SK-N-SH treated with all-trans-retinoic acid at 6 μM for 48 hours (cell line): ENCODE measurements around the gene HTR7.

Experiments used
- ARNTL ChIP-seq: fragments of 450-650 bp; formaldehyde crosslinking; IDR thresholded peaks from 2 replicates; pipeline ENCODE4 v1.5.0; 2020; ENCODE audit warnings: low read depth, mild to moderate bottlenecking, moderate library complexity, borderline replicate concordance
- CREB5 ChIP-seq: fragments of 250-450 bp; sonication (Bioruptor Pico); IDR thresholded peaks from 2 replicates; pipeline ENCODE4 v1.5.1; 2020; ENCODE audit warnings: low read depth, mild to moderate bottlenecking, moderate library complexity
- ESRRG ChIP-seq: fragments of 250-450 bp; sonication (Bioruptor Pico); IDR thresholded peaks from 2 replicates; pipeline ENCODE4 v1.6.1; 2021; ENCODE audit warnings: mild to moderate bottlenecking
- GLIS3 ChIP-seq: fragments of 250-450 bp; sonication (Bioruptor Pico); IDR thresholded peaks from 2 replicates; pipeline ENCODE4 v1.5.0; 2020; ENCODE audit warnings: mild to moderate bottlenecking, moderate library complexity
- ISL1 ChIP-seq: fragments of 250-450 bp; sonication (Bioruptor Pico); IDR thresholded peaks from 2 replicates; pipeline ENCODE4 v2.1.2; 2022; ENCODE audit warnings: mild to moderate bottlenecking, moderate library complexity
- OSR1 ChIP-seq: fragments of 250-450 bp; sonication (Bioruptor Pico); IDR thresholded peaks from 2 replicates; pipeline ENCODE4 v1.8.0; 2022; ENCODE audit warnings: moderate library complexity, mild to moderate bottlenecking, inconsistent platforms
- RARB ChIP-seq: fragments of 250-450 bp; sonication (Bioruptor Pico); IDR thresholded peaks from 2 replicates; pipeline ENCODE4 v1.8.0; 2021; ENCODE audit warnings: mild to moderate bottlenecking, moderate library complexity
- TCF4 ChIP-seq: fragments of 250-450 bp; sonication (Bioruptor Pico); IDR thresholded peaks from 2 replicates; pipeline ENCODE4 v1.8.0; 2021; ENCODE audit warnings: mild to moderate bottlenecking, moderate library complexity, borderline replicate concordance
- ZFP3 ChIP-seq: fragments of 250-450 bp; sonication (Bioruptor Pico); IDR thresholded peaks from 2 replicates; pipeline ENCODE4 v1.5.0; 2020; ENCODE audit warnings: mild to moderate bottlenecking, moderate library complexity
- ZFP30 ChIP-seq: fragments of 450-650 bp; formaldehyde crosslinking; IDR thresholded peaks from 2 replicates; pipeline ENCODE4 v1.5.0; 2022; ENCODE audit warnings: mild to moderate bottlenecking, moderate library complexity
- ZNF565 ChIP-seq: fragments of 450-650 bp; formaldehyde crosslinking; conservative IDR thresholded peaks from 2 replicates; pipeline ENCODE4 v1.5.0; 2020; ENCODE audit warnings: low read depth, mild to moderate bottlenecking, moderate library complexity
- ZNF70 ChIP-seq: fragments of 450-650 bp; formaldehyde crosslinking; IDR thresholded peaks from 2 replicates; pipeline ENCODE4 v1.5.0; 2020; ENCODE audit warnings: mild to moderate bottlenecking, moderate library complexity
- ZNF8 ChIP-seq: fragments of 450-650 bp; formaldehyde crosslinking; IDR thresholded peaks from 2 replicates; pipeline ENCODE4 v1.5.0; 2020; ENCODE audit warnings: mild to moderate bottlenecking, moderate library complexity
- TF ChIP-seq, protein P1 (sequence below): fragments of 250-450 bp; sonication (Bioruptor Pico); IDR thresholded peaks from 2 replicates; pipeline ENCODE4 v1.8.0; 2020; ENCODE audit warnings: mild to moderate bottlenecking, moderate library complexity, borderline replicate concordance

GRCh38 chr10:90805206-90805605 lies 52.6 kb downstream of the HTR7 start:
- TF ChIP-seq ZFP3 (CRISPR knock-in tag), result no peak
- no peak for TF ChIP-seq ZNF70 (CRISPR knock-in tag)
- TF ChIP-seq, protein P1, sequence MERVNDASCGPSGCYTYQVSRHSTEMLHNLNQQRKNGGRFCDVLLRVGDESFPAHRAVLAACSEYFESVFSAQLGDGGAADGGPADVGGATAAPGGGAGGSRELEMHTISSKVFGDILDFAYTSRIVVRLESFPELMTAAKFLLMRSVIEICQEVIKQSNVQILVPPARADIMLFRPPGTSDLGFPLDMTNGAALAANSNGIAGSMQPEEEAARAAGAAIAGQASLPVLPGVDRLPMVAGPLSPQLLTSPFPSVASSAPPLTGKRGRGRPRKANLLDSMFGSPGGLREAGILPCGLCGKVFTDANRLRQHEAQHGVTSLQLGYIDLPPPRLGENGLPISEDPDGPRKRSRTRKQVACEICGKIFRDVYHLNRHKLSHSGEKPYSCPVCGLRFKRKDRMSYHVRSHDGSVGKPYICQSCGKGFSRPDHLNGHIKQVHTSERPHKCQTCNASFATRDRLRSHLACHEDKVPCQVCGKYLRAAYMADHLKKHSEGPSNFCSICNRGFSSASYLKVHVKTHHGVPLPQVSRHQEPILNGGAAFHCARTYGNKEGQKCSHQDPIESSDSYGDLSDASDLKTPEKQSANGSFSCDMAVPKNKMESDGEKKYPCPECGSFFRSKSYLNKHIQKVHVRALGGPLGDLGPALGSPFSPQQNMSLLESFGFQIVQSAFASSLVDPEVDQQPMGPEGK (CRISPR knock-in tag), result no peak
- no peak for TF ChIP-seq ZFP30 (CRISPR knock-in tag)
- no peak for TF ChIP-seq TCF4 (CRISPR knock-in tag)
- TF ChIP-seq RARB, result no peak
- no peak for TF ChIP-seq OSR1 (CRISPR knock-in tag)
- no peak for TF ChIP-seq GLIS3 (CRISPR knock-in tag)
- TF ChIP-seq ZNF8, result no peak
- TF ChIP-seq ZNF565 (CRISPR knock-in tag), result no peak
- no peak for TF ChIP-seq ISL1 (CRISPR knock-in tag)
- no peak for TF ChIP-seq CREB5 (CRISPR knock-in tag)
- no peak for TF ChIP-seq ESRRG
- no peak for TF ChIP-seq ARNTL (CRISPR knock-in tag)
